AG04449 (cell line): ENCODE results near the gene ZNF284.

Experiments used
- CTCF ChIA-PET: fragments of 350-600 bp; formaldehyde crosslinking; extraction: SDS; loops from one replicate; lab custom pipeline; 2021; ENCODE audit warnings: antibody characterized with exemption; lab: Yijun Ruan, JAX
- POLR2A ChIA-PET: fragments of 400-600, 350-600 bp; formaldehyde crosslinking; extraction: SDS; loops from one replicate; lab custom pipeline; 2020; ENCODE audit warnings: antibody characterized with exemption, inconsistent platforms; lab: Yijun Ruan, JAX
- DNase-seq: peaks from one replicate; pipeline ENCODE4 v3.0.0-alpha.2; 2010; ENCODE audit warnings: low read depth, low spot score
- H3K4me3 ChIP-seq: 2 replicates; pipeline ENCODE4 v1.5.1; 2011; ENCODE audit warnings: low read depth, mild to moderate bottlenecking, control low read depth, low read length
- CTCF ChIP-seq: IDR thresholded peaks from one replicate; pipeline ENCODE4 v1.5.1; 2011; ENCODE audit warnings: mild to moderate bottlenecking, moderate library complexity, low read length, control low read depth, inconsistent platforms; ENCODE audit not compliant: insufficient read depth; ENCODE audit errors: missing control alignments

The ZNF284 gene

GRCh38 chr19:44066305-44066704, 5.7 kb upstream of the ZNF284 start:
- H3K4me3 ChIP-seq: no peak overlapping the region
- POLR2A ChIA-PET: no interaction called here
- TF ChIP-seq CTCF: no peak
- CTCF ChIA-PET: interaction anchor here (1.4 kb wide), 1 partner anchor 9 kb away, joined by 3 read pairs; no protein-coding TSS in a partner anchor
- no peak for DNase-seq

- ChIA-PET POLR2A (no interaction called here), CTCF (no interaction called here)
- no peak for DNase-seq
- no peak for TF ChIP-seq CTCF
- no peak overlapping the region for H3K4me3 ChIP-seq
These were observed 2.5 kb upstream of the ZNF284 start for GRCh38 chr19:44069415-44069814.

GRCh38 chr19:44072543-44073401, 813 bp downstream of the ZNF284 start:
- CTCF ChIA-PET: interaction anchor here (1.1 to 1.2 kb wide), 3 partner anchors 10 to 121 kb away, joined by 3 to 4 read pairs (median 3); no protein-coding TSS in a partner anchor
- peak overlapping the region; percentile 84 for H3K4me3 ChIP-seq
- no peak for DNase-seq
- no peak for TF ChIP-seq CTCF
- POLR2A ChIA-PET: no interaction called here

- ChIA-PET CTCF (no interaction called here), POLR2A (no interaction called here)
- H3K4me3 ChIP-seq: no peak overlapping the region
- no peak for DNase-seq
- TF ChIP-seq CTCF: no peak
These were observed 4.4 kb downstream of the ZNF284 start for GRCh38 chr19:44076325-44076724.

- ChIA-PET CTCF (no interaction called here), POLR2A (no interaction called here)
- TF ChIP-seq CTCF: no peak
- no peak overlapping the region for H3K4me3 ChIP-seq
- DNase-seq: no peak
These were observed 20.1 kb downstream of the ZNF284 start for GRCh38 chr19:44092108-44092507.
